ENCODE measurements around the gene UBE2N.

Gene UBE2N

DNA sequence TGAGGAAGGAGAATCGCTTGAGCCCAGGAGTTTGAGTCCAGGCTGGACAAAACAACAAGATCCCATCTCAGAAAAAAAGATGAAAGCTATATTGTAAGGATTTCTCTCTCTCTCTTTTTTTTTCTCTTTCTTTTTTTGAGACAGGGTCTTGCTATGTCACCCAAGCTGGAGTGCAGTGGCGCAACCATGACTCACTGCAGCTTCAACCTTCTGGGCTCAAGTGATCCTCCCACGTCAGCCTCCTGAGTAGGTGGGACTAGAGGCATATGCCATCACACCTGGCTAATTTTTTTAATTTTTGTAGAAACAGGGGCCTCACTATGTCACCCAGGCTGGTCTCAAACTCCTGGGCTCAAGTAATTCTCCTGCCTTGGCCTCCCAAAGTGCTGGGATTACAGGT lies 19.8 kb upstream of the UBE2N start:
- Histone ChIP-seq H3K4me3 (ENCODE audit: low read depth in 1 of 2, low read length in 2 of 2) (no peak overlapping the region), H3K4me1 (ENCODE audit: control insufficient read depth in 1 of 2, insufficient read depth in 2 of 2, low read length in 2 of 2) (no peaks in the 10 kb centered on the region), H3K36me3 (ENCODE audit: control insufficient read depth in 1 of 2, insufficient read depth in 2 of 2, low read length in 2 of 2) (no peaks in the 10 kb centered on the region), H3K27me3 (ENCODE audit: low read depth, low read length) (no peaks in the 10 kb centered on the region), H3K9me3 (ENCODE audit: control insufficient read depth in 1 of 2, low read length in 2 of 2) (no peaks in the 10 kb centered on the region), H3K27ac (ENCODE audit: low read length) (no peak overlapping the region)

DNA sequence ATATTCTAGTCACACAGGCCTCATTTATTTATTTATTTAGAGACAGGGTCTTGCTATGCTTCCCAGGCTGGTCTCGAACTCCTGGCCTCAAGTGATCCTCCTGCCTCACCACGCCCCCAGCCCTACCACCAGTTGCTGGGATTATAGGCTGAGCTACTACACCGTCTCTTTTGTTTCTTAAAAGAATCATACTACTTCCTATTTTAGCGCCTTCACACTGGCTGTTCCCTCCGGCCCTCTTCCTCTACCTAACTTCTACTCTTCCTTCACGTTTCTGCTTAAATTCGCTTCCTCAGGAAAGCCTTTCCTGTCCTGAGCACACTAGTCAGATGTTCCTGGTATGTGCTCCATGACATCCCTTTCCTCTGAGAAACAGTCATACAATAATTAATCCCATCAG lies 19.2 kb upstream of the UBE2N start:
- H3K36me3 ChIP-seq (ENCODE audit: control insufficient read depth in 1 of 2, insufficient read depth in 2 of 2, low read length in 2 of 2) = no peaks in the 10 kb centered on the region
- no peaks in the 10 kb centered on the region for H3K9me3 ChIP-seq (ENCODE audit: control insufficient read depth in 1 of 2, low read length in 2 of 2)
- no peaks in the 10 kb centered on the region for H3K4me1 ChIP-seq (ENCODE audit: control insufficient read depth in 1 of 2, insufficient read depth in 2 of 2, low read length in 2 of 2)
- no peak overlapping the region for H3K27ac ChIP-seq (ENCODE audit: low read length)
- H3K27me3 ChIP-seq (ENCODE audit: low read depth, low read length) = no peaks in the 10 kb centered on the region
- H3K4me3 ChIP-seq (ENCODE audit: low read depth in 1 of 2, low read length in 2 of 2) = no peak overlapping the region

DNA sequence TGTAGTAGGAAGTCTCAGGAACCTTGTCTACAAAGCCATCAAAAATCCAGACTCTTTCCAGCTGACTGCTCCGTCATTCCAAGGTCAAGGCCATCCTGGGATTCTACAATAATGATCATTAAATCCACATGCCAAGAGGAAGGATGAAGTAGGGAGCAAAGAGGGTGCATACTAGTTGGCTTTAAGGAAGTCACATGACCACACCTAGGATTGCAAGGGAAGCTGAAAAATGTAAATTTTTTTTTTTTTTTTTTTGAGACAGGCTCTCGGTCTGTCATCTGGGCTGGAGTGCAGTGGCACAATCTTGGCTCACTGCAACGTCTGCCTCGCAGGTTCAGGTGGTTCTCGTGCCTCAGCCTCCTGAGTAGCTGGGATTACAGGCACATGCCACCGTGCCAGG lies 18.3 kb upstream of the UBE2N start:
- H3K27me3 ChIP-seq (ENCODE audit: low read depth, low read length) = no peaks in the 10 kb centered on the region

DNA sequence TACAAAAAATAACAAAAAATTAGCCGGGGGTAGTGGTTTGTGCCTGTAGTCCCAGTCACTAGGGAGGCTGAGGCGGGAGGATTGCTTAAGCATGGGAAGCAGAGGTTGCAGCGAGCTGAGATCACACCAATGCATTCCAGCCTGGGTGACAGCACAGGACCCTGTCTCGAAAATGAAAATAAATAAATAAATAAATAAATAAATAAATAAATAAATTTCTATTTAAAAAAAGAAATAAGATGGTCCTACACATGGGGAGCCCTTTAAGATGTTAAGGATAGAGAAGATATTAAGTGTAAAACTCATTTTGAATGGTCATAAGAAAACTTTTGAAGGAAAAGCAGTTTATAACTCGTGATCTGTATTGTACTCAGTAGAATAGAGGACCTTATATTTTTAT lies 17.4 kb upstream of the UBE2N start:
- H3K9me3 ChIP-seq (ENCODE audit: control insufficient read depth in 1 of 2, low read length in 2 of 2) = no peaks in the 10 kb centered on the region
- no peaks in the 10 kb centered on the region for H3K27me3 ChIP-seq (ENCODE audit: low read depth, low read length)
- H3K4me1 ChIP-seq (ENCODE audit: control insufficient read depth in 1 of 2, insufficient read depth in 2 of 2, low read length in 2 of 2) = no peaks in the 10 kb centered on the region
- H3K27ac ChIP-seq (ENCODE audit: low read length) = no peak overlapping the region
- H3K4me3 ChIP-seq (ENCODE audit: low read depth in 1 of 2, low read length in 2 of 2) = no peak overlapping the region
- H3K36me3 ChIP-seq (ENCODE audit: control insufficient read depth in 1 of 2, insufficient read depth in 2 of 2, low read length in 2 of 2) = no peaks in the 10 kb centered on the region

More for the DNA sequence above, 18.3 kb upstream of the UBE2N start:
- Histone ChIP-seq H3K27ac (ENCODE audit: low read length) (no peak overlapping the region), H3K36me3 (ENCODE audit: control insufficient read depth in 1 of 2, insufficient read depth in 2 of 2, low read length in 2 of 2) (no peaks in the 10 kb centered on the region), H3K9me3 (ENCODE audit: control insufficient read depth in 1 of 2, low read length in 2 of 2) (no peaks in the 10 kb centered on the region), H3K4me3 (ENCODE audit: low read depth in 1 of 2, low read length in 2 of 2) (no peak overlapping the region), H3K4me1 (ENCODE audit: control insufficient read depth in 1 of 2, insufficient read depth in 2 of 2, low read length in 2 of 2) (no peaks in the 10 kb centered on the region)

DNA sequence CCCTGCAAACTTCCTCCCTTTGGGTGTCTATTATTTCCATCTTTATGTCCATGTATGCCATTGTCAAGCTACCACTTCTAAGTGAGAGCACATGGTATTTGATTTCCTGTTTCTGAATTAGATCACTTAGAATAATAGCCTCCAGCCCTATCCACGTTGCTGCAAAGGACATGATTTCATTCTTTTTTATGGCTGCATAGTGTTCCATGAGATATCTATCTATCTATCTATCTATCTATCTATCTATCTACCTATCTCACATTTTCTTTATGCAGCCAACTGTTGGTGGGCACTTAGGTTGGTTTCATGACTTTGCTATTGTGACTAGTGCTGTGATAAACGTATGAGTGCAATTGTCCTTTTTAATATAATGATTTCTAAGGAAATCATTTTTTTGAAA lies 14.3 kb upstream of the UBE2N start:
- no peaks in the 10 kb centered on the region for H3K4me1 ChIP-seq (ENCODE audit: control insufficient read depth in 1 of 2, insufficient read depth in 2 of 2, low read length in 2 of 2)
- no peak overlapping the region for H3K4me3 ChIP-seq (ENCODE audit: low read depth in 1 of 2, low read length in 2 of 2)
- no peaks in the 10 kb centered on the region for H3K9me3 ChIP-seq (ENCODE audit: control insufficient read depth in 1 of 2, low read length in 2 of 2)
- H3K27me3 ChIP-seq (ENCODE audit: low read depth, low read length) = no peaks in the 10 kb centered on the region
- H3K36me3 ChIP-seq (ENCODE audit: control insufficient read depth in 1 of 2, insufficient read depth in 2 of 2, low read length in 2 of 2) = no peaks in the 10 kb centered on the region
- no peak overlapping the region for H3K27ac ChIP-seq (ENCODE audit: low read length)

DNA sequence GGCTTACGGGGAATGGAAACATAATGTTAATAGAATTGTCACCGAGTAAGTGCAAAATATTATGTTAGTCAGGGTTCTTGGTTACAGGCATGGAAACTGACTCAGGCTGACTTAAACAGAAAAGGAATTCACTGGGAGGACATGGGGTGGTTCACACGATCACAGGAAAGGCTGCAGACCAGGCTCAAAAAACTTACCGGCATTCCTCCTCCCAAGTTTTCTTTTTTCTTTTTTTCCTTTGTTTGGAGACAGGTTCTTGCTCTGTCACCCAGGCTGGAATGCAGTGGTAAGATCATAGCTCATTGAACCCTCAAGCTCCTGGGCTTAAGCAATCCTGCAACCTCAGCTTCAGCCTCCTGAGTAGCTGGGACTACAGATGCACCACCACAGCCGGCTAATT lies 11.9 kb upstream of the UBE2N start:
- Histone ChIP-seq H3K27ac (ENCODE audit: low read length) (no peak overlapping the region), H3K36me3 (ENCODE audit: control insufficient read depth in 1 of 2, insufficient read depth in 2 of 2, low read length in 2 of 2) (no peaks in the 10 kb centered on the region), H3K4me3 (ENCODE audit: low read depth in 1 of 2, low read length in 2 of 2) (no peak overlapping the region), H3K27me3 (ENCODE audit: low read depth, low read length) (no peaks in the 10 kb centered on the region), H3K4me1 (ENCODE audit: control insufficient read depth in 1 of 2, insufficient read depth in 2 of 2, low read length in 2 of 2) (no peaks in the 10 kb centered on the region), H3K9me3 (ENCODE audit: control insufficient read depth in 1 of 2, low read length in 2 of 2) (no peaks in the 10 kb centered on the region)

DNA sequence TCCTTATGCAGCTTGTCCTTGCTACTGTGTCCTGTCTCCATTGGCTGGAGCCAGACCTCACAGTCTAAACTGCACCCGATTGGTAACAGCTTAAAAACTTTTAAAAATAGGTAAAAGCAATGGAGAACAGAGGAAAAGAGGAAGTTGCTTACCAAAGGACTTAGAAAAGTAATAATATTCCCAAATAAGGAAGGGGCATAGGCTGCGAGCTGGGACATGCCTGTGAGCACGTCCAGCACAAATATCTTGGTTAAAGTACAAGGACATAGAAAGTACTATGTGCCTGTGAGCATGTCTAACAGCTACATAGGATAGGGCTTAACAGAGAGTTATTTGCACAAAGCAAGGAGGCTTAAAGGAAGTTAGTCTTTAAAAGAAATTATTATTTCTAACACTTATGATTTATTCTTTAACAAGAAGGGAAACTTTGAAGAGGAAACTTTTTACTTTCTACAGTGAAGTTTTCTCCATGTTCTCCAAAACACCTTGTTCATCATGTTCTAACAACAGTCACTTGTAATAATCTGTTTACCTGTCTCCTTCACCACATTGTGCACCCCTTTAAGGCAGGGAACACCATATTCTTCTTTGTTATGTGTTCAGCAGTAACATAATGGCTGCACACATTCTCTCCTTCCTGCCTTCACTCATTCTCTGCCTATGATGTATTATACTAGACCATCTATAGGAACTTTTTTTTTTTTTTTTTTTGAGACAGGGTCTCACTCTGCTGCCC lies 9.8 kb upstream of the UBE2N start:
- H3K4me1 ChIP-seq (ENCODE audit: control insufficient read depth in 1 of 2, insufficient read depth in 2 of 2, low read length in 2 of 2) = no peaks in the 10 kb centered on the region
- H3K9me3 ChIP-seq (ENCODE audit: control insufficient read depth in 1 of 2, low read length in 2 of 2) = no peaks in the 10 kb centered on the region
- no peak overlapping the region for H3K4me3 ChIP-seq (ENCODE audit: low read depth in 1 of 2, low read length in 2 of 2)
- no peaks in the 10 kb centered on the region for H3K36me3 ChIP-seq (ENCODE audit: control insufficient read depth in 1 of 2, insufficient read depth in 2 of 2, low read length in 2 of 2)
- H3K27me3 ChIP-seq (ENCODE audit: low read depth, low read length) = no peaks in the 10 kb centered on the region
- H3K27ac ChIP-seq (ENCODE audit: low read length) = no peak overlapping the region

DNA sequence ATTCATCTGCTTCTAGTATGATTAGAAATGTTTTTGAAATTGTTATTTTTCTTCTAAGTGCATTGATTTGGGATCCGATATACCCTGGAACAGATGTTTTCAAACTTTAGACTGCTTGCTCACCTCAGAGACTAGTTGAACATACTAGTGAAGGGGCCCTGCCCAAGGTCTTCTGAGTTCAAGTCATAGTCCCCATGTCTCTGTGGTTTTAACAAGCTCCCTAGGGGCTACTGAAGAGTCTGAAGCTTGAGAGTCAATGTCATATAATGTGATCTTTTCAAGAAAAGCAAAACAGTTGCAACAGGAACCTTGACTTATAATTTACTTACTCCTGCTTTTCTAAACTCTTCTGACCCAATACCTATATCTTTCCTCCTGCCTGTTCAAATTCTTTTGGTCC lies 7.5 kb upstream of the UBE2N start:
- no peak overlapping the region for H3K27ac ChIP-seq (ENCODE audit: low read length)
- H3K4me3 ChIP-seq (ENCODE audit: low read depth in 1 of 2, low read length in 2 of 2) = no peak overlapping the region

DNA sequence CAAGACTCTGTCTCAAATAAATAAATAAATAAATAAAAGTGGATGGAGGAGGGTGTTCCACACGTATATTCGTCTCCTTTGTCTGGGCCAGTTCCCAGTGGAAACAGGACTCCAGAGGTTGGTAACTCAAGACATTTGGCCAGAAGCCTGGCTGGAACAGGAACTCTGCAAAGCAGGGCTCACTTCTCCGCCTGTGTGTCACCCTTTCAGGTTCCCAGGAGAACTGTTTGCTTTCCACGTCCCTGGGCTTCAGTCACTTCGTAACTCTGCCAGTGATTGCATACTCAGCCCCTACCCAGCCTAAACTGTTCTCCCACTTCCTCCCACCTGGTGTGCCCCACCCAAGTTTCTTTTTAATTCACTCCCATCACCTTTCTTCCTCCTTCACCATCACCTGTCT lies 7.0 kb upstream of the UBE2N start:
- H3K9me3 ChIP-seq (ENCODE audit: control insufficient read depth in 1 of 2, low read length in 2 of 2) = no peaks in the 10 kb centered on the region
- no peak overlapping the region for H3K4me3 ChIP-seq (ENCODE audit: low read depth in 1 of 2, low read length in 2 of 2)
- no peaks in the 10 kb centered on the region for H3K4me1 ChIP-seq (ENCODE audit: control insufficient read depth in 1 of 2, insufficient read depth in 2 of 2, low read length in 2 of 2)
- no peaks in the 10 kb centered on the region for H3K27me3 ChIP-seq (ENCODE audit: low read depth, low read length)
- no peaks in the 10 kb centered on the region for H3K36me3 ChIP-seq (ENCODE audit: control insufficient read depth in 1 of 2, insufficient read depth in 2 of 2, low read length in 2 of 2)
- no peak overlapping the region for H3K27ac ChIP-seq (ENCODE audit: low read length)

More for the DNA sequence above, 7.5 kb upstream of the UBE2N start:
- Histone ChIP-seq H3K36me3 (ENCODE audit: control insufficient read depth in 1 of 2, insufficient read depth in 2 of 2, low read length in 2 of 2) (no peaks in the 10 kb centered on the region), H3K27me3 (ENCODE audit: low read depth, low read length) (no peaks in the 10 kb centered on the region), H3K4me1 (ENCODE audit: control insufficient read depth in 1 of 2, insufficient read depth in 2 of 2, low read length in 2 of 2) (no peaks in the 10 kb centered on the region), H3K9me3 (ENCODE audit: control insufficient read depth in 1 of 2, low read length in 2 of 2) (no peaks in the 10 kb centered on the region)

DNA sequence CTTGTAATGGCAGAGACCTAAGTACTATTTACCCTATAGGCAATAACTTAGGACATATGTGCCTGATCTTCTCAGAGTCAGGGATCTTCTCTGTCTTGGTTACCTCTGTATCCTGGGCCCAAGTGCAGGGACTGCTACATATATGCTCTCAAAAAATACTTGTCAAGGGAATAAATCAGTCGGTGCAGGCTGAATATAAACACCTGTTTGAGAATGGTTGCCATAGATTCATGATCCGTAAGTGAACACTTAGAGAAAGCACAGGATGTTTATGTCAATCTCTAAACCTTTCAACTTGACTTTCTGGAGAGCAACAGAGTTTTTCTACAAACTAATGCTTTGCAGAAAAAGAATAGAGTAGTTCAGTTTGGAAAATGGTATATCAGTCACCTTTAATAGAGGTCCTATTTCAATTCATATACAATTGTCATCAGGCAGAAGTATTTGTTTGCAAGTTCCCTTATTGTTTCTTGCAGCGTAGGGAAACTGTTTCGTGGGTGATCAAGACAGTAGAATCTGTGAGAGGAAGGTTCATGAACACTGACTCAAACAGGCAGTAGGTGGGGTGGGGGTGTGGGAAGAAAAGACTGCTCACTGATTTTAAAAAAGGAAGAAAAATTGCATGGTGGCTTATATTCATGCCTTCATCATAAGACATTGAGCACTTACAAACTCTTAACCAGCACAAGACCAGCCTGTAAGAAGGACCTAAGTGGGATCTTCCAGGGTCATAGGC lies 6.0 kb upstream of the UBE2N start:
- no peak overlapping the region for H3K27ac ChIP-seq (ENCODE audit: low read length)
- no peaks in the 10 kb centered on the region for H3K9me3 ChIP-seq (ENCODE audit: control insufficient read depth in 1 of 2, low read length in 2 of 2)
- peaks cover 0 to 5% of the 10 kb centered on the region in 2 donors for H3K4me1 ChIP-seq (ENCODE audit: control insufficient read depth in 1 of 2, insufficient read depth in 2 of 2, low read length in 2 of 2)
- H3K27me3 ChIP-seq (ENCODE audit: low read depth, low read length) = no peaks in the 10 kb centered on the region
- H3K4me3 ChIP-seq (ENCODE audit: low read depth in 1 of 2, low read length in 2 of 2) = no peak overlapping the region
- H3K36me3 ChIP-seq (ENCODE audit: control insufficient read depth in 1 of 2, insufficient read depth in 2 of 2, low read length in 2 of 2) = no peaks in the 10 kb centered on the region

DNA sequence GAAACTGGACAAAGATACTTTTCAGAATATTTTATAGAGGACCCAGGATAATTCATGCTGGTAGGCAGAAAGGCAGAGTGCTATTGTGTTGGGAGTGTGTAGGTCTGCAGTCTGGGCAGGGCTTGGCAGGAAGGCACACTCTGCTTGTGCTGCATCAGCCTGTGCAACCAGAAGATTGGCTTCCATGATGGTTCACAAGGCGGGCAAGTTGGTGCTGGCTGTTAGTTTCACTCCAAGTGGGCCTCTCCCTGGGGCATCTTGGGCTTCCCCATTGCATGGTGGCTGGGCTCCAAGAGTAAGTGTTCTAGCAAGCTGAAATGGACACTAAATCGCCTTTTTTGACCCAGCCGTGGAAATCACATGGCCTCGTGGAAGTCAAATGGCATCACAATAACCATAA lies 1.8 kb upstream of the UBE2N start:
- Histone ChIP-seq H3K36me3 (ENCODE audit: control insufficient read depth in 1 of 2, insufficient read depth in 2 of 2, low read length in 2 of 2) (peaks cover 0 to 4% of the 10 kb centered on the region in 2 donors), H3K27ac (ENCODE audit: low read length) (no peak overlapping the region)

More for the DNA sequence above, 1.8 kb upstream of the UBE2N start:
- H3K9me3 ChIP-seq (ENCODE audit: control insufficient read depth in 1 of 2, low read length in 2 of 2) = no peaks in the 10 kb centered on the region
- no peak overlapping the region for H3K4me3 ChIP-seq (ENCODE audit: low read depth in 1 of 2, low read length in 2 of 2)
- H3K4me1 ChIP-seq (ENCODE audit: control insufficient read depth in 1 of 2, insufficient read depth in 2 of 2, low read length in 2 of 2) = peaks cover 13 to 29% of the 10 kb centered on the region in 2 donors
- no peaks in the 10 kb centered on the region for H3K27me3 ChIP-seq (ENCODE audit: low read depth, low read length)
